Spleen (tissue), 7 donors: Measurements from ENCODE around the gene THUMPD3.

ENCODE experiments used
- CTCF ChIP-seq, 11 experiments: fragments of 200-600 bp in 7 of 11; fragments of 450-650 bp in 4 of 11; sonication (generic) in 4 of 11; IDR thresholded peaks in 8 of 11; conservative IDR thresholded peaks in 3 of 11; 1 replicate in 7 of 11; 2 replicates in 4 of 11; pipeline versions ENCODE4 v1.4.0 to v1.8.0; 2016 to 2021; ENCODE audit warnings: antibody characterized with exemption in 11 of 11, inconsistent platforms in 4 of 11, mild to moderate bottlenecking in 1 of 11
- POLR2A ChIP-seq, 3 donors: fragments of 450-650 bp; IDR thresholded peaks; one replicate each; pipeline ENCODE4 v1.5.1; 2017; ENCODE audit warnings: antibody characterized with exemption in 3 of 3, mild to moderate bottlenecking in 1 of 3
- POLR2AphosphoS5 ChIP-seq, 3 donors: sonication (generic); formaldehyde crosslinking; IDR thresholded peaks; one replicate each; pipeline ENCODE4 v1.5.1; 2017; ENCODE audit warnings: antibody characterized with exemption in 3 of 3
- donor health status: DM: no; HTN: no; CAD: no; lungs with moderate emphysema.
- donor health status: DM: no; HTN: no; CAD: no.
- donor health status: DM: no; HTN: no; CAD: no.

GRCh38 chr3:9409981-9410854, 47.4 kb downstream of the THUMPD3 start:
- TF ChIP-seq CTCF (IDR thresholded peaks at IDR 0.05 in 8 of 11, conservative IDR thresholded peaks at IDR 0.05 in 3 of 11) (no peak), POLR2AphosphoS5 (IDR thresholded peaks at IDR 0.05) (no peak), POLR2A (IDR thresholded peaks at IDR 0.05) (no peak)
